HepG2 (cell line): ENCODE data around the gene KLRK1. TPM values are rescaled to one million over a fixed set of nuclear protein-coding genes. Genes with fewer than 3 reads are reported as not detected.

ENCODE experiments used
- ATRX ChIP-seq: sonication (generic); formaldehyde crosslinking; IDR thresholded peaks from 2 replicates; pipeline ENCODE4 v1.4.0; 2020; ENCODE audit warnings: missing genetic modification reagents, borderline replicate concordance
- CBX2 ChIP-seq, 2 experiments: fragments of 200-600 bp in 1 of 2; sonication (generic); formaldehyde crosslinking in 1 of 2; IDR thresholded peaks; 2 replicates each; pipeline versions ENCODE4 v1.7.0 to v1.8.1; 2018 to 2022; ENCODE audit warnings: low read depth in 2 of 2, low read length in 1 of 2, mild to moderate bottlenecking in 1 of 2, missing genetic modification reagents in 1 of 2
- HNRNPLL ChIP-seq: fragments of 200-400 bp; formaldehyde crosslinking; IDR thresholded peaks from 2 replicates; pipeline ENCODE4 v1.6.1; 2017; ENCODE audit warnings: mild to moderate bottlenecking, low read depth, low read length; ENCODE audit not compliant: poor library complexity, severe bottlenecking
- MBD4 ChIP-seq: IDR thresholded peaks from 2 replicates; pipeline ENCODE4 v1.6.1; 2012; ENCODE audit warnings: low read length, inconsistent platforms, borderline replicate concordance
- SOX13 ChIP-seq, 3 experiments: fragments of 450-650 bp in 1 of 3; sonication (generic) in 1 of 3; formaldehyde crosslinking in 1 of 3; IDR thresholded peaks in 2 of 3; conservative IDR thresholded peaks in 1 of 3; 2 replicates each; pipeline versions ENCODE4 v1.5.0 to v1.6.1; 2016 to 2020; ENCODE audit warnings: antibody characterized with exemption in 1 of 3, mild to moderate bottlenecking in 1 of 3, missing compliant biosample characterization in 1 of 3, missing genetic modification reagents in 1 of 3, moderate library complexity in 1 of 3
- ZNF292 ChIP-seq: sonication (generic); formaldehyde crosslinking; IDR thresholded peaks from 2 replicates; pipeline ENCODE4 v1.8.1; 2022; ENCODE audit warnings: mild to moderate bottlenecking, low read depth, missing genetic modification reagents, borderline replicate concordance
- ZNF496 ChIP-seq: sonication (generic); formaldehyde crosslinking; IDR thresholded peaks from 2 replicates; pipeline ENCODE4 v1.8.1; 2023; ENCODE audit warnings: mild to moderate bottlenecking, moderate library complexity, missing genetic modification reagents; ENCODE audit not compliant: insufficient replicate concordance
- ZNF619 ChIP-seq: sonication (generic); formaldehyde crosslinking; IDR thresholded peaks from 2 replicates; pipeline ENCODE4 v1.4.0; 2020; ENCODE audit warnings: mild to moderate bottlenecking, missing genetic modification reagents
- ZNF749 ChIP-seq: sonication (generic); formaldehyde crosslinking; IDR thresholded peaks from 2 replicates; pipeline ENCODE4 v1.8.0; 2022; ENCODE audit warnings: mild to moderate bottlenecking, missing genetic modification reagents, moderate library complexity, borderline replicate concordance
- ZSCAN21 ChIP-seq: sonication (generic); formaldehyde crosslinking; IDR thresholded peaks from 2 replicates; pipeline ENCODE4 v1.8.0; 2022; ENCODE audit warnings: mild to moderate bottlenecking, missing genetic modification reagents, moderate library complexity, borderline replicate concordance
- polyA plus RNA-seq, 8 experiments: library from polyadenylated mRNA; depleted of rRNA in 3 of 8; stranded (reverse) in 7 of 8; unstranded in 1 of 8; fragments of >200 nt; fragmentation: Illumina TruSeq in 4 of 8; extraction: Trizol in 4 of 8; gene quantifications; 2 replicates each; pipeline versions ENCODE4 v1.2.1 to v1.2.3, GENCODE V29; 2011 to 2016; ENCODE audit warnings: low read depth in 4 of 8, missing spikeins in 1 of 8, mixed read lengths in 1 of 8; ENCODE audit not compliant: insufficient read depth in 1 of 8
- total RNA-seq, 5 experiments: library from RNA; depleted of rRNA; stranded (reverse); fragments of >200 nt; fragmentation: Illumina TruSeq; extraction: Trizol; gene quantifications; 2 replicates each; pipeline ENCODE4 v1.2.3, GENCODE V29; 2016; ENCODE audit warnings: low read depth in 1 of 5
- TF ChIP-seq, protein P1 (sequence below): sonication (generic); formaldehyde crosslinking; IDR thresholded peaks from 2 replicates; pipeline ENCODE4 v1.4.0; 2020; ENCODE audit warnings: mild to moderate bottlenecking, low read depth, missing genetic modification reagents
- TF ChIP-seq, protein P2 (sequence below): sonication (generic); formaldehyde crosslinking; conservative IDR thresholded peaks from 2 replicates; pipeline ENCODE4 v1.8.0; 2022; ENCODE audit warnings: low read depth, missing genetic modification reagents
- TF ChIP-seq, protein P3 (sequence below): sonication (generic); formaldehyde crosslinking; IDR thresholded peaks from 2 replicates; pipeline ENCODE4 v1.8.1; 2023; ENCODE audit warnings: missing genetic modification reagents, mild to moderate bottlenecking, borderline replicate concordance
- TF ChIP-seq, protein P4 (sequence below): IDR thresholded peaks from 2 replicates; pipeline ENCODE4 v1.6.1; 2012; ENCODE audit warnings: low read depth, low read length, improper control_type of control experiment
- TF ChIP-seq, protein P5 (sequence below): sonication (generic); formaldehyde crosslinking; IDR thresholded peaks from 2 replicates; pipeline ENCODE4 v1.5.1; 2020; ENCODE audit warnings: mild to moderate bottlenecking, missing genetic modification reagents, moderate library complexity

KLRK1 gene
- total and polyA plus RNA-seq, 2 of the 13 experiments (the other 11 are each of a cell fraction or from before 2014, with no cell fraction given) = not detected

DNA sequence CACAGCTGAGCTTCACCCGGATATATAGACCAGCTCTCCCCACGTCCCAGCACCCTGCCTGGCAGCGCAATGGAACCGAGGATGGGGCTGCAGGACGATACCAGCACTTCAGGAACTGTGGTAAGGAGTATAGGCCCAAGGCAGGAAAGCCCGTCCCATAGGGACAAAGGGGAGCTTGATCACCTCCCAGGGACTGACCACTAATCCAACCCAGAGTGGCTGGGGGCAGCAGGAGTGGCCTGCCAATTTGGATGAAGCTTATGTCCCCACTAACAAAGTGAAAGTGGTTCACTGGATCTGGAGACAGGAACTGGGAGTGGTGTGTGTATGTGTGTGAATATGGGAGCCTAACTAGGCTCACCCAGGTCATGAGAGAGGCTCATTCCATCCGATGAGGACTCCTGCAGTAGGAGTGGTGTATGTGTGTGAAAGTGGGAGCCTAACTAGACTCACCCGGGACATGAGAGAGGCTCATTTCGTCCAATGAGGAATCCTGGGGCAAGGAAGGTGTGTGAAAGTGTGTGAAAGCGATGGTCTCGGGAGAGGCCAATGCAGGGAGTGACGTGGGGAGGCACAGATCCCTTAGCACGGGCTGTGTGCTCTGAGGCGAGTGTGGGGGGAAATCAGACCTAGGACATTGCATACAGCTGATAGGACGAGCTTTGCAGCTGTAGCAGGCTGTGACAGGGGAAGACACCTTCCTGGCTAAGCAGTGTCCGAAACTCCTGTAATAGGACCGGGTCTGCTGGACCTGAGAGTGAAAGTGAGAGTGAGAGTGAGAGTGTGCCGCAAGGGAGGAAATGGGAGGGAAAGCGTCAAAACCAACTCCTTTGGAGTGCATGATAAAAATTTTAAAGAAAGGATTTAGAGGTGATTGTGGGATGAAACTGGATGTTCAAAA is 25.7 kb downstream of the KLRK1 start (continued):
- TF ChIP-seq, protein P1, sequence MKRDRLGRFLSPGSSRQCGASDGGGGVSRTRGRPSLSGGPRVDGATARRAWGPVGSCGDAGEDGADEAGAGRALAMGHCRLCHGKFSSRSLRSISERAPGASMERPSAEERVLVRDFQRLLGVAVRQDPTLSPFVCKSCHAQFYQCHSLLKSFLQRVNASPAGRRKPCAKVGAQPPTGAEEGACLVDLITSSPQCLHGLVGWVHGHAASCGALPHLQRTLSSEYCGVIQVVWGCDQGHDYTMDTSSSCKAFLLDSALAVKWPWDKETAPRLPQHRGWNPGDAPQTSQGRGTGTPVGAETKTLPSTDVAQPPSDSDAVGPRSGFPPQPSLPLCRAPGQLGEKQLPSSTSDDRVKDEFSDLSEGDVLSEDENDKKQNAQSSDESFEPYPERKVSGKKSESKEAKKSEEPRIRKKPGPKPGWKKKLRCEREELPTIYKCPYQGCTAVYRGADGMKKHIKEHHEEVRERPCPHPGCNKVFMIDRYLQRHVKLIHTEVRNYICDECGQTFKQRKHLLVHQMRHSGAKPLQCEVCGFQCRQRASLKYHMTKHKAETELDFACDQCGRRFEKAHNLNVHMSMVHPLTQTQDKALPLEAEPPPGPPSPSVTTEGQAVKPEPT = no peak
- TF ChIP-seq ZNF749 (CRISPR knock-in tag) (no peak), ZNF496 (CRISPR knock-in tag) (no peak), SOX13 (IDR thresholded peaks at IDR 0.05) (no peak), SOX13 (CRISPR knock-in tag; conservative IDR thresholded peaks at IDR 0.05 in 1 of 2, IDR thresholded peaks at IDR 0.05 in 1 of 2) (no peak), MBD4 (no peak), ZNF292 (CRISPR knock-in tag) (no peak), CBX2 (IDR thresholded peaks at IDR 0.05; ENCODE audit: low read depth, low read length) (no peak), CBX2 (CRISPR knock-in tag; IDR thresholded peaks at IDR 0.05; ENCODE audit: low read depth) (no peak), ZSCAN21 (CRISPR knock-in tag) (peak; percentile 70; the same call in 1 of the 2 replicates), ZNF619 (no peak), HNRNPLL (no peak), ATRX (CRISPR knock-in tag) (no peak; the same call in 1 of the 2 replicates)
- TF ChIP-seq, protein P2, sequence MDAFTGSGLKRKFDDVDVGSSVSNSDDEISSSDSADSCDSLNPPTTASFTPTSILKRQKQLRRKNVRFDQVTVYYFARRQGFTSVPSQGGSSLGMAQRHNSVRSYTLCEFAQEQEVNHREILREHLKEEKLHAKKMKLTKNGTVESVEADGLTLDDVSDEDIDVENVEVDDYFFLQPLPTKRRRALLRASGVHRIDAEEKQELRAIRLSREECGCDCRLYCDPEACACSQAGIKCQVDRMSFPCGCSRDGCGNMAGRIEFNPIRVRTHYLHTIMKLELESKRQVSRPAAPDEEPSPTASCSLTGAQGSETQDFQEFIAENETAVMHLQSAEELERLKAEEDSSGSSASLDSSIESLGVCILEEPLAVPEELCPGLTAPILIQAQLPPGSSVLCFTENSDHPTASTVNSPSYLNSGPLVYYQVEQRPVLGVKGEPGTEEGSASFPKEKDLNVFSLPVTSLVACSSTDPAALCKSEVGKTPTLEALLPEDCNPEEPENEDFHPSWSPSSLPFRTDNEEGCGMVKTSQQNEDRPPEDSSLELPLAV (CRISPR knock-in tag) = no peak
- TF ChIP-seq, protein P3, sequence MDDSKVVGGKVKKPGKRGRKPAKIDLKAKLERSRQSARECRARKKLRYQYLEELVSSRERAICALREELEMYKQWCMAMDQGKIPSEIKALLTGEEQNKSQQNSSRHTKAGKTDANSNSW (CRISPR knock-in tag) = no peak
- TF ChIP-seq, protein P4, sequence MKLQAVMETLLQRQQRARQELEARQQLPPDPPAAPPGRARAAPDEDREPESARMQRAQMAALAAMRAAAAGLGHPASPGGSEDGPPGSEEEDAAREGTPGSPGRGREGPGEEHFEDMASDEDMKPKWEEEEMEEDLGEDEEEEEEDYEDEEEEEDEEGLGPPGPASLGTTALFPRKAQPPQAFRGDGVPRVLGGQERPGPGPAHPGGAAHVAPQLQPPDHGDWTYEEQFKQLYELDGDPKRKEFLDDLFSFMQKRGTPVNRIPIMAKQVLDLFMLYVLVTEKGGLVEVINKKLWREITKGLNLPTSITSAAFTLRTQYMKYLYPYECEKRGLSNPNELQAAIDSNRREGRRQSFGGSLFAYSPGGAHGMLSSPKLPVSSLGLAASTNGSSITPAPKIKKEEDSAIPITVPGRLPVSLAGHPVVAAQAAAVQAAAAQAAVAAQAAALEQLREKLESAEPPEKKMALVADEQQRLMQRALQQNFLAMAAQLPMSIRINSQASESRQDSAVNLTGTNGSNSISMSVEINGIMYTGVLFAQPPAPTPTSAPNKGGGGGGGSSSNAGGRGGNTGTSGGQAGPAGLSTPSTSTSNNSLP = no peak
- TF ChIP-seq, protein P5, sequence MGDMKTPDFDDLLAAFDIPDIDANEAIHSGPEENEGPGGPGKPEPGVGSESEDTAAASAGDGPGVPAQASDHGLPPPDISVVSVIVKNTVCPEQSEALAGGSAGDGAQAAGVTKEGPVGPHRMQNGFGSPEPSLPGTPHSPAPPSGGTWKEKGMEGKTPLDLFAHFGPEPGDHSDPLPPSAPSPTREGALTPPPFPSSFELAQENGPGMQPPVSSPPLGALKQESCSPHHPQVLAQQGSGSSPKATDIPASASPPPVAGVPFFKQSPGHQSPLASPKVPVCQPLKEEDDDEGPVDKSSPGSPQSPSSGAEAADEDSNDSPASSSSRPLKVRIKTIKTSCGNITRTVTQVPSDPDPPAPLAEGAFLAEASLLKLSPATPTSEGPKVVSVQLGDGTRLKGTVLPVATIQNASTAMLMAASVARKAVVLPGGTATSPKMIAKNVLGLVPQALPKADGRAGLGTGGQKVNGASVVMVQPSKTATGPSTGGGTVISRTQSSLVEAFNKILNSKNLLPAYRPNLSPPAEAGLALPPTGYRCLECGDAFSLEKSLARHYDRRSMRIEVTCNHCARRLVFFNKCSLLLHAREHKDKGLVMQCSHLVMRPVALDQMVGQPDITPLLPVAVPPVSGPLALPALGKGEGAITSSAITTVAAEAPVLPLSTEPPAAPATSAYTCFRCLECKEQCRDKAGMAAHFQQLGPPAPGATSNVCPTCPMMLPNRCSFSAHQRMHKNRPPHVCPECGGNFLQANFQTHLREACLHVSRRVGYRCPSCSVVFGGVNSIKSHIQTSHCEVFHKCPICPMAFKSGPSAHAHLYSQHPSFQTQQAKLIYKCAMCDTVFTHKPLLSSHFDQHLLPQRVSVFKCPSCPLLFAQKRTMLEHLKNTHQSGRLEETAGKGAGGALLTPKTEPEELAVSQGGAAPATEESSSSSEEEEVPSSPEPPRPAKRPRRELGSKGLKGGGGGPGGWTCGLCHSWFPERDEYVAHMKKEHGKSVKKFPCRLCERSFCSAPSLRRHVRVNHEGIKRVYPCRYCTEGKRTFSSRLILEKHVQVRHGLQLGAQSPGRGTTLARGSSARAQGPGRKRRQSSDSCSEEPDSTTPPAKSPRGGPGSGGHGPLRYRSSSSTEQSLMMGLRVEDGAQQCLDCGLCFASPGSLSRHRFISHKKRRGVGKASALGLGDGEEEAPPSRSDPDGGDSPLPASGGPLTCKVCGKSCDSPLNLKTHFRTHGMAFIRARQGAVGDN (CRISPR knock-in tag) = peak; percentile 48; the same call in 1 of the 2 replicates
